ENCODE results near the gene HK2. TPM values are rescaled to one million over a fixed set of nuclear protein-coding genes. Genes with fewer than 3 reads are reported as not detected.

Gene HK2
- polyA plus RNA-seq (2012; ENCODE audit: insufficient read length, low read depth): 3.3 TPM

DNA sequence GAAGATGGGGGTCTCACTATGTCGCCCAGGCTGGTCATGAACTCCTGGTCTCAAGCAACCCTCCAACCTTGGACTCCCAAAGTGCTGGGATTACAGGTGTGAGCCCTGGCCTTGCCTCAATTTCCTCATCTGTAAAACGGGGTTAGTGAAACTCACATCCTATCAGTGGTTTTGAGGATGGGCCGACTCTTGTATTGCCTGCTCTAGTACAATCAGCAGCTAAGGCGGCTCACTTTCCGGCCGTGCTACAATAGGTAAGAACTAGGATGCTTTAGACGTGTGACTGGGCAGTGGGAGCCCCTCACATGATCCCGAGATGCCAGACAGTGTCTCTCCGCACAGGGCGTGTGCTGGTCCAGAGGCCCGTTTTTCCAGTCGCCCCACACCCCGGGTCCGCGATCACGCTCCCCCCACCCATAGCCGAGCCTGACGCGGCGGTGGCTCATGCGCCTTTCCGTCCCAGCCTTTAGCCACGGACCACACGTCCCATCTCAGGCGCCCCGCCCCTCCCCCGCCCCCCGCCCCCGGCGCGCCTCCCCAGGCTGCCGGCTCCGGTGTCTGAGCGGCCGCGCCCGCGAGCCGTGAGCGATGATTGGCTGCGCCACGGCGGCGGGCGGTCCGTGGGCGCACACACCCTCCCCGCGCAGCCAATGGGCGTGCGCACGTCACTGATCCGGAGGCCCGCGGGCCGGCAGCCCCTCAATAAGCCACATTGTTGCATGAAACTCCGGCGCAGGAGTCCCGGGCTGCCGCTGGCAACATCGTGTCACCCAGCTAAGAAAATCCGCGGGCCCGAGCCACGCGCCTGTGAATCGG, at the start of gene HK2:
HK2 (plus strand) TSS at position 710 of the 816 bp plus-strand sequence. CDS start 454 bp downstream, outside the sequence.
- TF ChIP-seq POLR2AphosphoS5 (IDR thresholded peaks at IDR 0.05; ENCODE audit: low read depth, low read length): no peak
- no peak for TF ChIP-seq TAF1 (IDR thresholded peaks at IDR 0.05; ENCODE audit: borderline replicate concordance, insufficient read depth, low read length)
- no peak for TF ChIP-seq SIN3A (IDR thresholded peaks at IDR 0.05; ENCODE audit: borderline replicate concordance, insufficient read depth, low read length)
- TF ChIP-seq REST (IDR thresholded peaks at IDR 0.05; ENCODE audit: insufficient read depth in 1 of 2, low read depth in 2 of 2, low read length in 2 of 2): no peak
- no peak for TF ChIP-seq FOXP2 (optimal IDR thresholded peaks at IDR 0.05; ENCODE audit: borderline replicate concordance, extremely low read depth, extremely low read length, insufficient read depth)

GRCh38 chr2:74789271-74789670, 44.7 kb upstream of the HK2 start:
- TF ChIP-seq FOXP2 (optimal IDR thresholded peaks at IDR 0.05; ENCODE audit: borderline replicate concordance, extremely low read depth, extremely low read length, insufficient read depth) (no peak), TAF1 (IDR thresholded peaks at IDR 0.05; ENCODE audit: borderline replicate concordance, insufficient read depth, low read length) (no peak), SIN3A (IDR thresholded peaks at IDR 0.05; ENCODE audit: borderline replicate concordance, insufficient read depth, low read length) (no peak), REST (IDR thresholded peaks at IDR 0.05; ENCODE audit: insufficient read depth in 1 of 2, low read depth in 2 of 2, low read length in 2 of 2) (no peak), POLR2AphosphoS5 (IDR thresholded peaks at IDR 0.05; ENCODE audit: low read depth, low read length) (no peak)

- TF ChIP-seq FOXP2 (optimal IDR thresholded peaks at IDR 0.05; ENCODE audit: borderline replicate concordance, extremely low read depth, extremely low read length, insufficient read depth) (no peak), POLR2AphosphoS5 (IDR thresholded peaks at IDR 0.05; ENCODE audit: low read depth, low read length) (no peak), REST (IDR thresholded peaks at IDR 0.05; ENCODE audit: insufficient read depth in 1 of 2, low read depth in 2 of 2, low read length in 2 of 2) (no peak), SIN3A (IDR thresholded peaks at IDR 0.05; ENCODE audit: borderline replicate concordance, insufficient read depth, low read length) (no peak), TAF1 (IDR thresholded peaks at IDR 0.05; ENCODE audit: borderline replicate concordance, insufficient read depth, low read length) (no peak)
Observed at GRCh38 chr2:74792282-74792681, 41.6 kb upstream of the HK2 start.

DNA sequence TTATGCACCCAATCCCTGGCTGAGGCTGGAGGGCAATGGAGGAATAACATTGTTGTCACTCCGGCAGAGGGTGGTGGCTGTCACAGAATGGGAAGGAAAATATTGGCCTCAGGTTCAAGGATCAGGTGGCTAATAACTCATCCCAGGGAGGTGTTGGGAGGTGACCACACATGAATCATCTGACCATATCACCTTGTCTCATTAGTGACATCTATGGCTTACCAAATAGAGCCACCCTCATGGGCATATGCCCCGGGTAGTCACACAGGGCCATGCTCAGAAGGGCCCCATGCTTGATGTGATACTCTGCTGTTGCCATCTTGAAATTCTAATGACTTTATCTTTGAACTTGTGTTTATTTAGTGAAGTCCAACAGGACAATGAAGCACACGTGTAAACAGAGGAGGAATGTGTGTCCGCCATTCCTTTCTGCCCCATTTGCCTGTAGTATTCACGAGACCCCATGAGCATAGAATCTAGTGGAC, 27.5 kb upstream of the HK2 start:
- TF ChIP-seq SIN3A (IDR thresholded peaks at IDR 0.05; ENCODE audit: borderline replicate concordance, insufficient read depth, low read length): no peak
- TF ChIP-seq REST (IDR thresholded peaks at IDR 0.05; ENCODE audit: insufficient read depth in 1 of 2, low read depth in 2 of 2, low read length in 2 of 2): no peak
- TF ChIP-seq POLR2AphosphoS5 (IDR thresholded peaks at IDR 0.05; ENCODE audit: low read depth, low read length): no peak
- TF ChIP-seq FOXP2 (optimal IDR thresholded peaks at IDR 0.05; ENCODE audit: borderline replicate concordance, extremely low read depth, extremely low read length, insufficient read depth): no peak
- no peak for TF ChIP-seq TAF1 (IDR thresholded peaks at IDR 0.05; ENCODE audit: borderline replicate concordance, insufficient read depth, low read length)
